Skeletal muscle satellite cell (primary cell): ENCODE measurements around the gene IARS2. TPM values are rescaled to one million over a fixed set of nuclear protein-coding genes. Genes with fewer than 3 reads are reported as not detected.

ENCODE experiments used
- H3K27me3 ChIP-seq: 2 replicates; pipeline ENCODE4 v1.7.0; 2013; ENCODE audit warnings: low read length; ENCODE audit not compliant: control insufficient read depth, insufficient read depth
- H3K36me3 ChIP-seq: 2 replicates; pipeline ENCODE4 v1.7.0; 2013; ENCODE audit warnings: mild to moderate bottlenecking, control low read depth, low read length; ENCODE audit not compliant: insufficient read depth
- H3K4me1 ChIP-seq: 2 replicates; pipeline ENCODE4 v1.7.0; 2013; ENCODE audit warnings: low read length; ENCODE audit not compliant: control insufficient read depth, insufficient read depth
- H3K4me2 ChIP-seq: 2 replicates; pipeline ENCODE4 v1.7.0; 2013; ENCODE audit warnings: mild to moderate bottlenecking, low read length
- H3K4me3 ChIP-seq: 2 replicates; pipeline ENCODE4 v1.7.0; 2013; ENCODE audit warnings: low read length
- H3K9ac ChIP-seq: 2 replicates; pipeline ENCODE4 v1.7.0; 2013; ENCODE audit warnings: mild to moderate bottlenecking, low read depth, low read length, moderate library complexity
- H3K9me3 ChIP-seq: replicated peaks from 2 replicates; pipeline ENCODE4 v1.7.0; 2013; ENCODE audit warnings: mild to moderate bottlenecking, control low read depth, low read length
- small RNA-seq: library from RNA; depleted of rRNA; stranded (forward); fragments of <200 nt; gene quantifications from one replicate; pipeline ENCODE3, GENCODE V24; 2012

The IARS2 gene

GRCh38 chr1:220176540-220176939 is 82.6 kb downstream of the IARS2 start:
- Histone ChIP-seq H3K9ac (no peak overlapping the region), H3K4me1 (peaks cover 1% of the 10 kb centered on the region), H3K36me3 (peaks cover 36% of the 10 kb centered on the region)

GRCh38 chr1:220182111-220182510 is 88.2 kb downstream of the IARS2 start:
- H3K36me3 ChIP-seq = peaks cover 30% of the 10 kb centered on the region
- H3K4me1 ChIP-seq = peaks cover 28% of the 10 kb centered on the region
- peak overlapping the region; percentile 41 for H3K4me2 ChIP-seq
- H3K4me3 ChIP-seq = peak overlapping the region; percentile 39
- no peaks in the 10 kb centered on the region for H3K27me3 ChIP-seq
- H3K9me3 ChIP-seq = no peaks in the 10 kb centered on the region
- no peak overlapping the region for H3K9ac ChIP-seq

More at GRCh38 chr1:220176540-220176939, 82.6 kb downstream of the IARS2 start:
- no peaks in the 10 kb centered on the region for H3K27me3 ChIP-seq
- H3K9me3 ChIP-seq = no peaks in the 10 kb centered on the region
- no peak overlapping the region for H3K4me3 ChIP-seq
- H3K4me2 ChIP-seq = no peak overlapping the region

GRCh38 chr1:220182656-220183055 is 88.7 kb downstream of the IARS2 start:
- H3K4me1 ChIP-seq = peaks cover 28% of the 10 kb centered on the region
- H3K4me3 ChIP-seq = peak overlapping the region; percentile 39
- H3K36me3 ChIP-seq = peaks cover 33% of the 10 kb centered on the region
- H3K9me3 ChIP-seq = no peaks in the 10 kb centered on the region
- H3K9ac ChIP-seq = peak overlapping the region; percentile 8
- peak overlapping the region; percentile 41 for H3K4me2 ChIP-seq
- H3K27me3 ChIP-seq = no peaks in the 10 kb centered on the region

- Histone ChIP-seq H3K27me3 (no peaks in the 10 kb centered on the region), H3K4me2 (no peak overlapping the region), H3K4me1 (peaks cover 28% of the 10 kb centered on the region), H3K9ac (no peak overlapping the region), H3K9me3 (no peaks in the 10 kb centered on the region), H3K4me3 (no peak overlapping the region), H3K36me3 (peaks cover 38% of the 10 kb centered on the region)
These were observed 90.6 kb downstream of the IARS2 start for GRCh38 chr1:220184506-220184905.

- no peaks in the 10 kb centered on the region for H3K9me3 ChIP-seq
- H3K4me3 ChIP-seq = no peak overlapping the region
- no peaks in the 10 kb centered on the region for H3K27me3 ChIP-seq
- no peak overlapping the region for H3K4me2 ChIP-seq
- peaks cover 39% of the 10 kb centered on the region for H3K36me3 ChIP-seq
- no peak overlapping the region for H3K9ac ChIP-seq
- H3K4me1 ChIP-seq = peaks cover 24% of the 10 kb centered on the region
These were observed 92.8 kb downstream of the IARS2 start for GRCh38 chr1:220186752-220187151.

- Histone ChIP-seq H3K4me3 (no peak overlapping the region), H3K9me3 (no peaks in the 10 kb centered on the region), H3K4me2 (no peak overlapping the region), H3K9ac (no peak overlapping the region), H3K4me1 (peaks cover 8% of the 10 kb centered on the region), H3K36me3 (peaks cover 55% of the 10 kb centered on the region), H3K27me3 (no peaks in the 10 kb centered on the region)
These were observed 94.6 kb downstream of the IARS2 start for GRCh38 chr1:220188538-220188937.

- H3K4me1 ChIP-seq = peaks cover 2% of the 10 kb centered on the region
- no peak overlapping the region for H3K4me3 ChIP-seq
- H3K36me3 ChIP-seq = peaks cover 67% of the 10 kb centered on the region
- H3K4me2 ChIP-seq = no peak overlapping the region
- no peaks in the 10 kb centered on the region for H3K27me3 ChIP-seq
- no peaks in the 10 kb centered on the region for H3K9me3 ChIP-seq
- no peak overlapping the region for H3K9ac ChIP-seq
These were observed 95.9 kb downstream of the IARS2 start for GRCh38 chr1:220189750-220190347.

- Histone ChIP-seq H3K4me2 (no peak overlapping the region), H3K27me3 (no peaks in the 10 kb centered on the region), H3K4me3 (no peak overlapping the region), H3K9ac (no peak overlapping the region), H3K9me3 (no peaks in the 10 kb centered on the region), H3K36me3 (peaks cover 57% of the 10 kb centered on the region), H3K4me1 (peaks cover 16% of the 10 kb centered on the region)
These were observed 101.8 kb downstream of the IARS2 start for GRCh38 chr1:220195701-220196100.

Small RNA genes lying within 50 kb of the gene (small RNA-seq; reads per million reads assigned to genes)
- gene MIR194-1 (not detected), gene MIR215 (0.35 reads per million)
